SH-SY5Y (cell line): ENCODE data around the gene MT3.

ENCODE experiments used
- GATA2 ChIP-seq: IDR thresholded peaks from 2 replicates; pipeline ENCODE4 v1.6.1; 2011; ENCODE audit warnings: mild to moderate bottlenecking, low read depth, low read length
- GATA3 ChIP-seq: IDR thresholded peaks from 2 replicates; pipeline ENCODE4 v1.6.1; 2011; ENCODE audit warnings: low read depth, mild to moderate bottlenecking, low read length, moderate library complexity

Gene MT3

GRCh38 chr16:56611281-56611833 is 22.0 kb downstream of the MT3 start:
- no peak for TF ChIP-seq GATA2
- no peak for TF ChIP-seq GATA3

GRCh38 chr16:56613706-56614105 is 24.4 kb downstream of the MT3 start:
- TF ChIP-seq GATA3 (no peak), GATA2 (no peak)

DNA sequence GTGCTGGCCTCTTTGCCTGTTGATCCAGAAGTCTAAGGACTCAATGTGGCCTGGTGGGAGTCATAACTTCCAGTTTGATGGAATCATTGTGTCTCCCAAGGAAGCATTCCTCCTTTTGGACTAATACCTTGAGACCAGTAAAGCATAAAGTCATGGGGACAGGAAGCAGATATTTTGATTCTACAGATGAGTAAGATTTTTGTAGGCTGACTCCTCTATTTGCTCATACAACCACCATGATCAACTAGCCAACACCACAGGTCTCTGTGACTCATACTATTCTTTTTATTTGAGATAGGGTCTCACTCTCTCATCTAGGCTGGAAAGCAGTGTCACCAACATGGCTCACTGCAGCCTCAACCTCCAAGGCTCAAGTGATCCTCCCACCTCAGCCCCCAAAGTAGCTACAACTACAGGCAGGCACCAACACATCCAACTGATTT is 25.2 kb downstream of the MT3 start:
- no peak for TF ChIP-seq GATA3
- no peak for TF ChIP-seq GATA2

DNA sequence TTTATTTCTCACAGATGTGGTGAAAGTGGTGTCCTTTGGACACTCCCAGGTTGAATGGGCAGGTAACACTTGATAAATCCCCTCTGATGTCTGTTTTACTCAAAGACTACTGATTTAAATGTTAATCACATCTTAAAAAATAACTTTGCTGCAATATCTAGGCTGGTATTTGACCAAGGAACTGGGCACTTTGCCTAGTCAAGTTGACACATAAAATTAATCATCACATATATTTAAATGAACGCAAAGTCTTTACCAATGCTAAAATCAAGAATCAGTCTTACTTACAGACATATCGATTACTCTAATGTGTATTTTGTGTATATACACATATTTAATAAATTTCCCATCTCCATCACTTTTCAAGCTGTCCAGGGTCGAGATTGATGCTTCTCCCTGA is 26.0 kb downstream of the MT3 start:
- TF ChIP-seq GATA3 (no peak), GATA2 (no peak)

DNA sequence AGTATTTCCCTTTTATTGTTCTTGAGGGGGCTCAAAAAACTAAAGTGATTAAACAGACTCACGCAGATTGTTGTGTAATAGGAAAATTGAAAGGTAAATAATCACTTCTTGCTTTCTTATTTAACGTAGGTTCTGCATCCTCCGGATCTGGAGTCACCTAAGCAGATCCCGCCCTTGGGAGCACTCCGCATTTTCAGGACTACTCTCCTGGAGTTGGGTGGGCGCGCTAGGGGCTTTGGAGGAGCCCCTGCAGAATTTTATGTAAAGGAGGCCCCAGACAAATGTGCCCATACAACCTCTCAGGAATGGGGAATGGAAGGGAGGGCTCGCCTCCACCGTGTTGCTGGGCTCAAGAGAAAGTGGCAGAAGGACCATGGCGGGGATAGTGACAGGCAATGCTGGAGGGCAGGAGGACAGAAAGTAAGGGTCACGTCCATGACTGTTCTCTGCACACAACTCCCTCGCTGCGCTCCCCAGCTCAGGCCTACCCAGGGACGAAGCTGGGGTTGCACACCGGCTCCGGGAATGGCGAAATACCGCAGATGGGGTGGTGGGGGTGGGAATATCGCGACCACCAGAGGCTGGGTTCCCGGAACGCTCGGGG is 27.4 kb downstream of the MT3 start:
- TF ChIP-seq GATA3: no peak

- TF ChIP-seq GATA3 (no peak), GATA2 (no peak)
These were observed 28.1 kb downstream of the MT3 start for GRCh38 chr16:56617212-56618085.

GRCh38 chr16:56618138-56618537 is 28.8 kb downstream of the MT3 start:
- no peak for TF ChIP-seq GATA3
- TF ChIP-seq GATA2: no peak

DNA sequence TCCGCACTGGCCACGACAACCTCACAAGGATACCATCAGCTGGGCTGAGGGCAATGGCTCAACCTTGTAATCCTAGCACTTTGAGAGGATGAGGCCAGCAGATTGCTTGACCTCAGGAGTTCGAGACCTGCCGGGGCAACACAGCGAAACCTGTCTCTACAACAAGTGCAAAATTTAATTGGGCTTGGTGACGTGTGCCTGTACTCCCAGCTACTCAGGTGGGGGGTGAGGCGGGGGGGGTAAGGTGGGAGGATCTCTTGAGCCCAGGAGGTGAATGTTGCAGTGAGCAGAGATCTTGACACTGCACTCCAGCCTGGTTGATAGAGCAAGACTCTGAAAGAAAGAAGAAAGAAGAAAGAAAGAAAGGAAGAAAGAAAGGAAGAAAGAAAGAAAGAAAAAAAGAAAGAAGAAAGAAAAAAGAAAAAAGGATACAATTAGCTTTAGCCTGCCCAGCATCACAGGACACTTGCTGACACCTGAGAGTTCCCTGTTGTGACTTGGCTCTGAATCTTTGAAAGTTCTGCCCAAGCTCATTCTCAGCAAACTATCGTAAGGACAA is 31.1 kb downstream of the MT3 start:
- TF ChIP-seq GATA2 (no peak), GATA3 (no peak)

DNA sequence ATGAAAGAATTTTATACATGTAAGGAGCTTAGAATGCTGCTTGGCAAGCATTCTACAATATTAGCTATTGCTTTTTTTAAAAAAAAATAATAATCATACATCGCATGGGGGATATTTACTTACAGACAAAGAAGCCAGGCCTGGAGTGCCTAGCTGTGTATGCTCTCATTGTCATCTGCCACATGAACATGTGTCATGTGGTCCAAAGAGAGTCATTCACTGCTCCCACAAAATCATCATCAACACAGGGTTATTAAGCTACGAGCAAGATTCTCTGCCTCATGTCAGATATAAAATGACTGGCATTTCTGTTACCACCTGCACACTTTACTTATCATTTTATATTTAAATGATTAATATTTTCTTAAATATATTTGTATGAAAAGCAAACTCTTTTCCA is 34.3 kb downstream of the MT3 start:
- no peak for TF ChIP-seq GATA3

GRCh38 chr16:56625140-56625942 is 36.0 kb downstream of the MT3 start, which contains the start of gene MT1E:
MT1E (plus strand) TSS chr16:56625781; CDS start chr16:56625852, 71 bp downstream.
- no peak for TF ChIP-seq GATA3
- TF ChIP-seq GATA2: no peak

DNA sequence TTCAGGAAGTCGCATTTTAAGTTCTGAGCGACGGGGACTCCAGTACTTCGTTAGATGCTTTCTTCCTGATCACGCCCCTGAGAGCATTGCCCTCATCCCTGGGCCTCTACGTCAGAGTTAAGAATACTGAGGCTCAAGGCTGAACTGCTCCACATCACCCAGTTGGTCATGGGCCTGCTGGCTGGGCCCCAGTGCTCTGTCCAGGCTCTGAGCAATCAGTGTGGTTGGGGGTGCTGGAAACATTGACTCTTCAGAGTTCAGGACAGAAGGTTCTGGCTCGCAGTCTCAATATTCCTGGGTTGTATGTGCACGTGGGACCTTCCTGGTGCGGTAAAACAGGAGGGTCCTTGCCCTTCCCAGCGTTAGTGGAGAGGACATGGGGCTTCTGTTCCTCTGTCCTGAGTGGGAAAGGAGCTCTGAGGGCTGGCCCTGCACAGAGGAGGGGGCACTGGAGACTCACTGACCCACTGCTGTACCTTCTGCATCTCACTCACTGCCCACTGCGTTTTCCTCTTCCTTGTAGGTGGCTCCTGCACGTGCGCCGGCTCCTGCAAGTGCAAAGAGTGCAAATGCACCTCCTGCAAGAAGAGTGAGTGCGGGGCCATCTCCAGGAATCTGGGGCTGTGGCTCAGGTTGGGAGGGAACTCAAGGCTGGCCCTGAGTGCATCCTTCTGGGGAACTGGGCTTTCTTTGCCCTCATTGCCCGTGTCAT is 36.8 kb downstream of the MT3 start:
- no peak for TF ChIP-seq GATA3
- no peak for TF ChIP-seq GATA2

DNA sequence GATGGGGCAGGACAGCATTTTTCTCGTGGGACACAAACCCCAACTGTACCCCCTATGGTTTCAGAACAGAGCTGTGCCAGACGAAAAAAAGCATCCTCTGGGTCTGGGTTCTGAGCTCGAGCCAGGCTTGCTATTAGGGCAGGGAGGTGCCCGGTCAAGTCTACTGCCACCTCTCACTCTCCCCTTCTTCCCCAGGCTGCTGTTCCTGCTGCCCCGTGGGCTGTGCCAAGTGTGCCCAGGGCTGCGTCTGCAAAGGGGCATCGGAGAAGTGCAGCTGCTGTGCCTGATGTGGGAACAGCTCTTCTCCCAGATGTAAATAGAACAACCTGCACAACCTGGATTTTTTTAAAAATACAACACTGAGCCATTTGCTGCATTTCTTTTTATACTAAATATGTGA is 37.4 kb downstream of the MT3 start:
- TF ChIP-seq GATA2 (no peak), GATA3 (no peak)
